GM23248 (cell line): ENCODE results near the gene GNLY.

Experiments
- EZH2 ChIP-seq: fragments of 200-600 bp; sonication (generic); IDR thresholded peaks from 2 replicates; pipeline ENCODE4 v1.6.1; 2018; ENCODE audit warnings: antibody characterized with exemption, mild to moderate bottlenecking; ENCODE audit not compliant: insufficient read depth, poor library complexity, severe bottlenecking
- EZH2phosphoT487 ChIP-seq: fragments of 200-600 bp; sonication (generic); IDR thresholded peaks from 2 replicates; pipeline ENCODE4 v1.6.1; 2018; ENCODE audit warnings: antibody characterized with exemption, moderate library complexity, mild to moderate bottlenecking, low read depth; ENCODE audit not compliant: insufficient read depth

DNA sequence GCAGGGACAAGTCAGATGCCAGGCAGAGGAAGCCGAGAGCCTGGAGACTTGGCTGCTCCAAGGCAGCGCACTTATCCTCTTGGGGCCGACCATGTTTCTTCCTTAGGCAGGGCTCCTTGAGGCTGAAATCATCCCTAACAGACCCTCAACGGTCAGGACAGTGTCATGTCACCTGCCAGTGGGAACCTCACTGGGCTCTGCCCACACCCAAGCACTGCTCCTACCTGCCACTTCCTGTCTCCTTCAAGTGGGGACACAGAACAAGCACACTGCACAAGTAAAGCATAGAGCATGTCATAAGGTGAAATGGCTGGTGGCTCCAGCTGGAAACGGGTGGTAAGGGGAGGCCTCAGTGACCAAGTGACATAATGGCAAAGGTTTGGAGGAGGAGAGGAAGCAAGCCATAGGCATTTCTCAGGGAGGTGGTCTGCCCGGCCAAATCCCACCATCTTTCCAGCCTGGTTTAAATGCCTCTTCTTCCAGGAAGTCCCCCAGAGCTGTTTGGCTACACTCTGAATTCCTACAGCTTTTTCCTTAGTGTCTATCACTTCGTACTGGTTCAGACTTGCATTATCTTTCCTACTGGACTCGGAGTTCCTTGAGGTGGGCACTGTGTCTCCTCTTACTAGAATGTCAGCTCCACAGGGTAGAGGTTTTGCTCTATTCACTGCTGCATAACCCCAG is 52.3 kb downstream of the GNLY start:
- TF ChIP-seq EZH2 (no peak), EZH2phosphoT487 (no peak)
